Coronary artery (tissue), 2 donors: ENCODE measurements around the gene AGL.

Source experiments
- DNase-seq: peaks from one replicate; pipeline ENCODE4 v3.0.0-alpha.2; 2017; ENCODE audit warnings: low spot score
- H3K27ac ChIP-seq, 2 donors: fragments of 200-600 bp; sonication (generic); one replicate each; pipeline ENCODE4 v1.5.1; 2016 to 2019
- H3K4me3 ChIP-seq: fragments of 200-600 bp; sonication (generic); 2 replicates; pipeline ENCODE4 v1.5.1; 2016; ENCODE audit warnings: mild to moderate bottlenecking, moderate library complexity
- CTCF ChIP-seq: fragments of 200-600 bp; sonication (generic); IDR thresholded peaks from one replicate; pipeline ENCODE4 v1.5.1; 2019; ENCODE audit warnings: antibody characterized with exemption

AGL gene

GRCh38 chr1:99814373-99814900, 35.7 kb upstream of the AGL start:
- DNase-seq, result no peak
- no peak overlapping the region for H3K4me3 ChIP-seq

GRCh38 chr1:99816656-99817055, 33.5 kb upstream of the AGL start:
- no peak for DNase-seq
- no peak overlapping the region for H3K27ac ChIP-seq

More at GRCh38 chr1:99814373-99814900, 35.7 kb upstream of the AGL start:
- TF ChIP-seq CTCF, result no peak
- no peak overlapping the region for H3K27ac ChIP-seq

GRCh38 chr1:99818063-99818699, 32.0 kb upstream of the AGL start:
- no peak for TF ChIP-seq CTCF
- DNase-seq, result no peak
- H3K4me3 ChIP-seq, result no peak overlapping the region
- no peak overlapping the region for H3K27ac ChIP-seq

More at GRCh38 chr1:99816656-99817055, 33.5 kb upstream of the AGL start:
- no peak for TF ChIP-seq CTCF
- H3K4me3 ChIP-seq, result no peak overlapping the region

- no peak overlapping the region for H3K27ac ChIP-seq
- DNase-seq, result no peak
- no peak overlapping the region for H3K4me3 ChIP-seq
- no peak for TF ChIP-seq CTCF
These were observed 29.6 kb upstream of the AGL start for GRCh38 chr1:99820546-99820945.

- no peak overlapping the region for H3K4me3 ChIP-seq
- no peak for DNase-seq
- TF ChIP-seq CTCF, result no peak
- H3K27ac ChIP-seq, result no peak overlapping the region
These were observed 25.1 kb upstream of the AGL start for GRCh38 chr1:99825098-99825497.

GRCh38 chr1:99825702-99826101, 24.5 kb upstream of the AGL start:
- no peak for TF ChIP-seq CTCF

GRCh38 chr1:99827970-99828369, 22.2 kb upstream of the AGL start:
- no peak for TF ChIP-seq CTCF

More at GRCh38 chr1:99825702-99826101, 24.5 kb upstream of the AGL start:
- H3K27ac ChIP-seq, result no peak overlapping the region
- DNase-seq, result no peak
- H3K4me3 ChIP-seq, result no peak overlapping the region

More at GRCh38 chr1:99827970-99828369, 22.2 kb upstream of the AGL start:
- DNase-seq, result no peak
- H3K4me3 ChIP-seq, result no peak overlapping the region
- H3K27ac ChIP-seq, result no peak overlapping the region
